ENCODE results near the gene GPR3.

DNA sequence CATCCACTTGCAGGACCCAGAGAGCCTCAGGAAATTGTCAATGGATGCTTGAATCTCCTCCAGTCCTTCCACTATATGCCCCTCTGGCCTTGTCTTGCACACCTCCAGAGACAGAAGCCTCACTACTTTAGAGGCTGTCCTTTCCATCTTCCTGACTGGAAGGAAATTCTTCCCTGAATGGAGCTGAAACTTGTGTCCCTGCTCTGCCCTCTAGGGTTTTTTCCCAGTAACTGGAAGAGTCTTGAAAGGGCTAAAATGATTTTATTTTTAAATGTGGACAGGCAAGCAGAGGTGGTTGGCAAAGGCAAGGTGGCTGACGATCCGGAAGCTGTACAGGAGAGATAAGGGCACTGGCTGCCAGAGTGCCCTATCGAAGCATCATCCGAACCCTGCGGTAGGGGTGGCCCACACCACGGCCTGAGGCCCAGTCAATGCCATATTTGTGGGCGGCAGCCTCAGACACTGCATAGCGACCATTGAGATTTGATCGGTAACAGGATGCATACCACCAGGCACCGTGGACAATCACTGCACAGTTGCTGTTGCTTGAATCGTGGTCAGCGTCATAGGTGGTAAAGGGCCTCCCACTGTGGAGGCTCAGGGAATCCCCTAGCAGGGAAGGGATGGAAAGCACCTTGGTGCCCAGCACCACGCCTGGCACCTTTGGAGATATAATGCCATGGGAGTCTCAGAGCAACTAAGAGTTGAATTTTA lies 23.4 kb upstream of the GPR3 start:
- no peak for TF ChIP-seq POLR2AphosphoS5 (IDR thresholded peaks at IDR 0.05; ENCODE audit: borderline replicate concordance, low read depth, low read length)
- TF ChIP-seq EZH2 (IDR thresholded peaks at IDR 0.05): no peak

Measured in SK-N-MC (cell line).